Measurements from ENCODE around the gene PPP2R2C.

The PPP2R2C gene

DNA sequence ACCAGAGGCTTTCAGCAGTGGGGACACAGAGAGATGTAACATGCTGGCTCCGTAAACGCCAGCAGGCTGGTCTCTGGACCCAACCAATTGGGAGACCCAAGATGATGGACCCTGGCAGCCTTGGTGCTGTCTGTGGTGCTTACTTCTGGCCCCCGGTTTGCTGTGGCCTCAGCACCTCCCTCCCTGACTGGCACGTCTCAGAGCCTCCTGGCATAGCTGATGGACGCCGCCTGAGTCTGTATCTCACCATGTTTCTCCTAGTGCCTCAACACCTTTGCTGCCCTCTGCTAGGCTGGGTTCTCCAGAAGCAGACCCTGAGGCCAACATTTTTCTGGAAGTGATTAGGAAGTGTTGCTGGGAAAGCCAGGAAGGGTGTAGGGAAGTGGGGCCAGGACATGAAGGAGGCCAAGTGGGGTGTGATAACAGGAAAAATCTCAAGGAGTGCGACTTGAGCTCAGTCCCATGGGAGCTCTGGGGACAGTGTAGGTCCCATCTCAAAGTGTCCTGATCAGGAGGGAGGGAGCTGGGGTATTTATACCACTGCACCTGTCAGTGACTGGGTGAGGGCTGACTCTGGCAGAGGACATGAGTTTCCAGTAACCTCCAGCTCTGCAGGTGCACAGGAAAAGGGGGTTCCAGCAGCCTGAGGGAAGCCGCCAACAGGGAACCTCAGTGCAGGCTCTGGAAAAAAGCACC is 31.8 kb downstream of the PPP2R2C start:
- H3K27me3 ChIP-seq (ENCODE audit: control insufficient read depth, insufficient read depth, low read length): no peaks in the 10 kb centered on the region
- no peaks in the 10 kb centered on the region for H3K9me3 ChIP-seq (ENCODE audit: control insufficient read depth, low read length)
- H3K79me2 ChIP-seq: no peaks in the 10 kb centered on the region
- H3K9ac ChIP-seq: no peak overlapping the region
- TF ChIP-seq, protein P1, sequence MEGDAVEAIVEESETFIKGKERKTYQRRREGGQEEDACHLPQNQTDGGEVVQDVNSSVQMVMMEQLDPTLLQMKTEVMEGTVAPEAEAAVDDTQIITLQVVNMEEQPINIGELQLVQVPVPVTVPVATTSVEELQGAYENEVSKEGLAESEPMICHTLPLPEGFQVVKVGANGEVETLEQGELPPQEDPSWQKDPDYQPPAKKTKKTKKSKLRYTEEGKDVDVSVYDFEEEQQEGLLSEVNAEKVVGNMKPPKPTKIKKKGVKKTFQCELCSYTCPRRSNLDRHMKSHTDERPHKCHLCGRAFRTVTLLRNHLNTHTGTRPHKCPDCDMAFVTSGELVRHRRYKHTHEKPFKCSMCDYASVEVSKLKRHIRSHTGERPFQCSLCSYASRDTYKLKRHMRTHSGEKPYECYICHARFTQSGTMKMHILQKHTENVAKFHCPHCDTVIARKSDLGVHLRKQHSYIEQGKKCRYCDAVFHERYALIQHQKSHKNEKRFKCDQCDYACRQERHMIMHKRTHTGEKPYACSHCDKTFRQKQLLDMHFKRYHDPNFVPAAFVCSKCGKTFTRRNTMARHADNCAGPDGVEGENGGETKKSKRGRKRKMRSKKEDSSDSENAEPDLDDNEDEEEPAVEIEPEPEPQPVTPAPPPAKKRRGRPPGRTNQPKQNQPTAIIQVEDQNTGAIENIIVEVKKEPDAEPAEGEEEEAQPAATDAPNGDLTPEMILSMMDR (IDR thresholded peaks at IDR 0.05): no peak
- H3K4me3 ChIP-seq (ENCODE audit: low read depth, low read length): no peak overlapping the region
- H3K27ac ChIP-seq: no peak overlapping the region
- H3K4me2 ChIP-seq (ENCODE audit: low read length): no peak overlapping the region
- H3K36me3 ChIP-seq (ENCODE audit: control insufficient read depth, insufficient read depth, low read length): no peaks in the 10 kb centered on the region
- no peaks in the 10 kb centered on the region for H3K4me1 ChIP-seq
- H2AFZ ChIP-seq: no peak overlapping the region

DNA sequence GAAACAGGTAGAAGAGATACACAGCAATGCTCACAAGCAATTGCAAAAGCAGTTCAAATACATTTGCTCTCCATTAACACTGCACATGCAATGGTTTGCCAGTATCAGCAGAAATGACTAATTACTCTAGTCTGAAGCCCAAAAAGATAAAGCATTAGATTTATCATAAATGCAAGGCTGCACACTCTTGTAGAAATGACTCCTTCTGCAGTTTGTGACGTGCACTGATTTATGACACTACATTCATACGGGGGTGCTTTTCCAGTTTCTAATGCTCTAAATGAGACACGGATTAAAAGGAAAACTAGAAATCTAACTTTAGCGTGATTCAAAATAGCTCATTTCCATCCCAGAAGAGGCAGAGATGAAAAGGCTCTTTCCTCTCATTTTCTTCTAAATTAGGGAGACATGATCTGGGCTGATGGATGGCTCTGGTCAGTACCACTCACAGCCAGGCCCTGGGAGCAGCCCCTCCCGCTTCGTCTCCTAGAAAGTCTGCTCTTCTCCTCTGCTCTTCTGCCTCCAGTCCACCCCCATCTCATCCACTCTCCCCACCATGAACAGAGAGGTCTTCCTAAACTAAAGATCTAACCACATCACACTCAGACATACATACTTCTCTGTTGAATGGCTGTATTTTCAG is 33.2 kb downstream of the PPP2R2C start:
- TF ChIP-seq, protein P1 (IDR thresholded peaks at IDR 0.05): no peak

DNA sequence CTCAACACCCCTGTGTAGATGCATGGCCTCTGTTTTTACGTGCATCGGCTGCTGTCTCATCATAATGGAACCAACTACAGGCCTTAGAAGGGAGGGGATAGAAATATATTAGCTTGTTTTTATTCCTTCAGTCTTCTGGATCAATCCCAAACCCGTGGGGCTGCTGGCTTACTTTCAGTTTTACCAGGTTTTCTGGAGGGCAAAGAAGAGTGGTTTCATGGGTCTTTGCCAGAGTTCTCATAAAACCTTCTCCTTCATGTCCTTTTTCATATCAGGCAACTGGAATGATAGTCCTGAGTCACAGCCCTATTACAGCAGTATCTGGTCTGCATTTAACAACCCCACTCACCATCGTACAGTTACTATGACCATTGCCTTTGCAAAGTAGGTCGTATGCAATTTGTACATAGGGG is 34.6 kb downstream of the PPP2R2C start:
- H2AFZ ChIP-seq: no peak overlapping the region
- H3K27me3 ChIP-seq (ENCODE audit: control insufficient read depth, insufficient read depth, low read length): no peaks in the 10 kb centered on the region
- TF ChIP-seq, protein P1 (IDR thresholded peaks at IDR 0.05): no peak
- no peaks in the 10 kb centered on the region for H3K36me3 ChIP-seq (ENCODE audit: control insufficient read depth, insufficient read depth, low read length)
- H3K4me3 ChIP-seq (ENCODE audit: low read depth, low read length): no peak overlapping the region
- H3K9me3 ChIP-seq (ENCODE audit: control insufficient read depth, low read length): peaks cover 5% of the 10 kb centered on the region
- no peaks in the 10 kb centered on the region for H3K79me2 ChIP-seq
- H3K27ac ChIP-seq: no peak overlapping the region
- no peaks in the 10 kb centered on the region for H3K4me1 ChIP-seq
- no peak overlapping the region for H3K4me2 ChIP-seq (ENCODE audit: low read length)
- H3K9ac ChIP-seq: no peak overlapping the region

More for the DNA sequence above, 33.2 kb downstream of the PPP2R2C start:
- Histone ChIP-seq H3K27ac (no peak overlapping the region), H3K4me1 (no peaks in the 10 kb centered on the region), H3K27me3 (ENCODE audit: control insufficient read depth, insufficient read depth, low read length) (no peaks in the 10 kb centered on the region), H3K9ac (no peak overlapping the region), H3K4me2 (ENCODE audit: low read length) (no peak overlapping the region), H2AFZ (no peak overlapping the region), H3K79me2 (no peaks in the 10 kb centered on the region), H3K9me3 (ENCODE audit: control insufficient read depth, low read length) (peaks cover 5% of the 10 kb centered on the region), H3K4me3 (ENCODE audit: low read depth, low read length) (no peak overlapping the region), H3K36me3 (ENCODE audit: control insufficient read depth, insufficient read depth, low read length) (no peaks in the 10 kb centered on the region)

DNA sequence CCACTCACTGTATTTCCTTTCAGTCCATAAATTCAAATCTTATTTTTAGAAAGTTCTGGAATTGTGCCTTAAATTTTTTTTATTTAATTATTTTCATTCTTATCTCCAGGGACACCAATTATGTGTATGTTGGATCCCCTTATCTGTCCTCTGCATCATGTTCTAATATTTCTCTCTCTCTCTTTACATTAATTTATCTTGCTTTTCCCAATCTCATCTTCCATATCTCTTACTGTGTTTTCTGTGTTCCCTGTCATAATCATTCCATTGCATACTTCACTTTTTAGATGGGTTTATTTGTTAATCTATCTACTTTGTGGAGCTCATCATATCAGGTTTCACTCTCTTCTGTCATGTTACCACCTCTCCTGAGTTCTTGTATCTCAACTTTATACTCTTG is 37.4 kb downstream of the PPP2R2C start:
- H3K79me2 ChIP-seq: no peaks in the 10 kb centered on the region
- no peak overlapping the region for H3K27ac ChIP-seq
- H3K4me3 ChIP-seq (ENCODE audit: low read depth, low read length): no peak overlapping the region
- H3K9ac ChIP-seq: no peak overlapping the region
- no peaks in the 10 kb centered on the region for H3K4me1 ChIP-seq
- H3K9me3 ChIP-seq (ENCODE audit: control insufficient read depth, low read length): peaks cover 5% of the 10 kb centered on the region
- TF ChIP-seq, protein P1 (IDR thresholded peaks at IDR 0.05): no peak
- no peak overlapping the region for H3K4me2 ChIP-seq (ENCODE audit: low read length)
- H2AFZ ChIP-seq: no peak overlapping the region
- H3K27me3 ChIP-seq (ENCODE audit: control insufficient read depth, insufficient read depth, low read length): no peaks in the 10 kb centered on the region
- no peaks in the 10 kb centered on the region for H3K36me3 ChIP-seq (ENCODE audit: control insufficient read depth, insufficient read depth, low read length)

Data from parathyroid adenoma (tissue), 2 donors.